ENCODE results near the gene TOLLIP. TPM values are rescaled to one million over a fixed set of nuclear protein-coding genes. Genes with fewer than 3 reads are reported as not detected.

The TOLLIP gene
- total RNA-seq, 1 donor from 2014 or later, result 67.5 TPM

- H3K9me3 Mint-ChIP-seq (ENCODE audit: unreplicated experiment), result peaks cover 1% of the 10 kb centered on the region
- peaks cover 19% of the 10 kb centered on the region for H3K4me1 Mint-ChIP-seq (ENCODE audit: low read depth, unreplicated experiment)
- TF ChIP-seq, protein P1, sequence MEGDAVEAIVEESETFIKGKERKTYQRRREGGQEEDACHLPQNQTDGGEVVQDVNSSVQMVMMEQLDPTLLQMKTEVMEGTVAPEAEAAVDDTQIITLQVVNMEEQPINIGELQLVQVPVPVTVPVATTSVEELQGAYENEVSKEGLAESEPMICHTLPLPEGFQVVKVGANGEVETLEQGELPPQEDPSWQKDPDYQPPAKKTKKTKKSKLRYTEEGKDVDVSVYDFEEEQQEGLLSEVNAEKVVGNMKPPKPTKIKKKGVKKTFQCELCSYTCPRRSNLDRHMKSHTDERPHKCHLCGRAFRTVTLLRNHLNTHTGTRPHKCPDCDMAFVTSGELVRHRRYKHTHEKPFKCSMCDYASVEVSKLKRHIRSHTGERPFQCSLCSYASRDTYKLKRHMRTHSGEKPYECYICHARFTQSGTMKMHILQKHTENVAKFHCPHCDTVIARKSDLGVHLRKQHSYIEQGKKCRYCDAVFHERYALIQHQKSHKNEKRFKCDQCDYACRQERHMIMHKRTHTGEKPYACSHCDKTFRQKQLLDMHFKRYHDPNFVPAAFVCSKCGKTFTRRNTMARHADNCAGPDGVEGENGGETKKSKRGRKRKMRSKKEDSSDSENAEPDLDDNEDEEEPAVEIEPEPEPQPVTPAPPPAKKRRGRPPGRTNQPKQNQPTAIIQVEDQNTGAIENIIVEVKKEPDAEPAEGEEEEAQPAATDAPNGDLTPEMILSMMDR (IDR thresholded peaks at IDR 0.05; ENCODE audit: partially characterized antibody, unreplicated experiment), result no peak
- H3K27ac Mint-ChIP-seq (ENCODE audit: unreplicated experiment), result no peak overlapping the region
- DNase-seq, result no peak
- H3K27me3 Mint-ChIP-seq (ENCODE audit: unreplicated experiment), result peaks cover 4% of the 10 kb centered on the region
- no peak overlapping the region for H3K4me3 Mint-ChIP-seq (ENCODE audit: unreplicated experiment)
- no peaks in the 10 kb centered on the region for H3K36me3 Mint-ChIP-seq (ENCODE audit: unreplicated experiment)
Observed at GRCh38 chr11:1300569-1301187, 8.8 kb downstream of the TOLLIP start.

GRCh38 chr11:1300121-1300520 is 9.3 kb downstream of the TOLLIP start:
- Mint-ChIP-seq H3K4me3 (ENCODE audit: unreplicated experiment) (no peak overlapping the region), H3K27me3 (ENCODE audit: unreplicated experiment) (peaks cover 4% of the 10 kb centered on the region), H3K27ac (ENCODE audit: unreplicated experiment) (no peak overlapping the region), H3K9me3 (ENCODE audit: unreplicated experiment) (peaks cover 1% of the 10 kb centered on the region), H3K4me1 (ENCODE audit: low read depth, unreplicated experiment) (peaks cover 17% of the 10 kb centered on the region), H3K36me3 (ENCODE audit: unreplicated experiment) (no peaks in the 10 kb centered on the region)
- no peak for DNase-seq
- TF ChIP-seq, protein P1 (IDR thresholded peaks at IDR 0.05; ENCODE audit: partially characterized antibody, unreplicated experiment), result no peak

DNA sequence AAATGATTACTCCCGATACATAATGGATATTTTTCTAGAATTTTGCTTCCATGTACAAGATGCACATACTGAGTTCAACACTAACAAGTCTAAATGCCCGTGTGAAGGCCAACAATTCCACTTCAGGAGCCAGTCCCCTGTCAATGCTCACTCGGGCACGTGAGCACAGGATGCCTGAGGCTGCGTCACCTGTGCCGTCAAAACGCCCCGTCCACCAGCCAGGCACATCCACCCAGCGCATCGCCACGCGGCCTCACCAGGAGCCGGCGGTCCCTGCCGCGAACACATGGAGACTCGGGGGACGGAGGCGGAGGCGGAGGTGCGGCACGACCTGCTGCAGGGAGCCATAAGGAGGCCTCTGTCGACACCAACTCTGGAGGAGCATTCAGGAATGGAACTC is 9.8 kb downstream of the TOLLIP start:
- peak; percentile 21 for DNase-seq
- Mint-ChIP-seq H3K9me3 (ENCODE audit: unreplicated experiment) (peaks cover 1% of the 10 kb centered on the region), H3K36me3 (ENCODE audit: unreplicated experiment) (no peaks in the 10 kb centered on the region), H3K4me3 (ENCODE audit: unreplicated experiment) (peak overlapping the region; percentile 20), H3K27me3 (ENCODE audit: unreplicated experiment) (peaks cover 4% of the 10 kb centered on the region), H3K4me1 (ENCODE audit: low read depth, unreplicated experiment) (peaks cover 17% of the 10 kb centered on the region), H3K27ac (ENCODE audit: unreplicated experiment) (no peak overlapping the region)
- TF ChIP-seq, protein P1 (IDR thresholded peaks at IDR 0.05; ENCODE audit: partially characterized antibody, unreplicated experiment), result no peak

- H3K9me3 Mint-ChIP-seq (ENCODE audit: unreplicated experiment), result peaks cover 1% of the 10 kb centered on the region
- H3K36me3 Mint-ChIP-seq (ENCODE audit: unreplicated experiment), result no peaks in the 10 kb centered on the region
- DNase-seq, result peak; percentile 28
- H3K4me3 Mint-ChIP-seq (ENCODE audit: unreplicated experiment), result peak overlapping the region; percentile 26
- peaks cover 17% of the 10 kb centered on the region for H3K4me1 Mint-ChIP-seq (ENCODE audit: low read depth, unreplicated experiment)
- H3K27me3 Mint-ChIP-seq (ENCODE audit: unreplicated experiment), result peaks cover 4% of the 10 kb centered on the region
- TF ChIP-seq, protein P1 (IDR thresholded peaks at IDR 0.05; ENCODE audit: partially characterized antibody, unreplicated experiment), result no peak
- H3K27ac Mint-ChIP-seq (ENCODE audit: unreplicated experiment), result peak overlapping the region; percentile 4
Observed at GRCh38 chr11:1298695-1299492, 10.5 kb downstream of the TOLLIP start.
